Measurements from ENCODE around the gene AKR1B15. TPM values are rescaled to one million over a fixed set of nuclear protein-coding genes. Genes with fewer than 3 reads are reported as not detected.

AKR1B15 gene
- total and polyA plus RNA-seq, 9 of the 15 experiments (the other 6 are each of a cell fraction or from before 2014, with no cell fraction given) = not detected

- 0 out of 2 replicates have a peak, but pooled peaks have one; percentile 12 for TF ChIP-seq MAFG (tag; conservative IDR thresholded peaks at IDR 0.05)
- no peak for TF ChIP-seq SMAD1 (IDR thresholded peaks at IDR 0.05; ENCODE audit: low read depth, low read length, partially characterized antibody)
- TF ChIP-seq, protein P1, sequence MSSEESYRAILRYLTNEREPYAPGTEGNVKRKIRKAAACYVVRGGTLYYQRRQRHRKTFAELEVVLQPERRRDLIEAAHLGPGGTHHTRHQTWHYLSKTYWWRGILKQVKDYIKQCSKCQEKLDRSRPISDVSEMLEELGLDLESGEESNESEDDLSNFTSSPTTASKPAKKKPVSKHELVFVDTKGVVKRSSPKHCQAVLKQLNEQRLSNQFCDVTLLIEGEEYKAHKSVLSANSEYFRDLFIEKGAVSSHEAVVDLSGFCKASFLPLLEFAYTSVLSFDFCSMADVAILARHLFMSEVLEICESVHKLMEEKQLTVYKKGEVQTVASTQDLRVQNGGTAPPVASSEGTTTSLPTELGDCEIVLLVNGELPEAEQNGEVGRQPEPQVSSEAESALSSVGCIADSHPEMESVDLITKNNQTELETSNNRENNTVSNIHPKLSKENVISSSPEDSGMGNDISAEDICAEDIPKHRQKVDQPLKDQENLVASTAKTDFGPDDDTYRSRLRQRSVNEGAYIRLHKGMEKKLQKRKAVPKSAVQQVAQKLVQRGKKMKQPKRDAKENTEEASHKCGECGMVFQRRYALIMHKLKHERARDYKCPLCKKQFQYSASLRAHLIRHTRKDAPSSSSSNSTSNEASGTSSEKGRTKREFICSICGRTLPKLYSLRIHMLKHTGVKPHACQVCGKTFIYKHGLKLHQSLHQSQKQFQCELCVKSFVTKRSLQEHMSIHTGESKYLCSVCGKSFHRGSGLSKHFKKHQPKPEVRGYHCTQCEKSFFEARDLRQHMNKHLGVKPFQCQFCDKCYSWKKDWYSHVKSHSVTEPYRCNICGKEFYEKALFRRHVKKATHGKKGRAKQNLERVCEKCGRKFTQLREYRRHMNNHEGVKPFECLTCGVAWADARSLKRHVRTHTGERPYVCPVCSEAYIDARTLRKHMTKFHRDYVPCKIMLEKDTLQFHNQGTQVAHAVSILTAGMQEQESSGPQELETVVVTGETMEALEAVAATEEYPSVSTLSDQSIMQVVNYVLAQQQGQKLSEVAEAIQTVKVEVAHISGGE (CRISPR knock-in tag; IDR thresholded peaks at IDR 0.05) = no peak
- TF ChIP-seq KAT7 (CRISPR knock-in tag; IDR thresholded peaks at IDR 0.05; ENCODE audit: borderline replicate concordance) = no peak
- TF ChIP-seq ATF3 (IDR thresholded peaks at IDR 0.05) = peak; percentile 92
- no peak for TF ChIP-seq ATF3 (CRISPR knock-in tag; conservative IDR thresholded peaks at IDR 0.05)
- TF ChIP-seq TCF15 (CRISPR knock-in tag; IDR thresholded peaks at IDR 0.05) = no peak
- TF ChIP-seq CBX2 (IDR thresholded peaks at IDR 0.05; ENCODE audit: insufficient read depth, low read length, poor library complexity, severe bottlenecking) = no peak
- TF ChIP-seq ZNF184 (CRISPR knock-in tag; IDR thresholded peaks at IDR 0.05) = no peak
- no peak for TF ChIP-seq ZNF274 (IDR thresholded peaks at IDR 0.05; ENCODE audit: borderline replicate concordance, low read depth, low read length)
- TF ChIP-seq, protein P2, sequence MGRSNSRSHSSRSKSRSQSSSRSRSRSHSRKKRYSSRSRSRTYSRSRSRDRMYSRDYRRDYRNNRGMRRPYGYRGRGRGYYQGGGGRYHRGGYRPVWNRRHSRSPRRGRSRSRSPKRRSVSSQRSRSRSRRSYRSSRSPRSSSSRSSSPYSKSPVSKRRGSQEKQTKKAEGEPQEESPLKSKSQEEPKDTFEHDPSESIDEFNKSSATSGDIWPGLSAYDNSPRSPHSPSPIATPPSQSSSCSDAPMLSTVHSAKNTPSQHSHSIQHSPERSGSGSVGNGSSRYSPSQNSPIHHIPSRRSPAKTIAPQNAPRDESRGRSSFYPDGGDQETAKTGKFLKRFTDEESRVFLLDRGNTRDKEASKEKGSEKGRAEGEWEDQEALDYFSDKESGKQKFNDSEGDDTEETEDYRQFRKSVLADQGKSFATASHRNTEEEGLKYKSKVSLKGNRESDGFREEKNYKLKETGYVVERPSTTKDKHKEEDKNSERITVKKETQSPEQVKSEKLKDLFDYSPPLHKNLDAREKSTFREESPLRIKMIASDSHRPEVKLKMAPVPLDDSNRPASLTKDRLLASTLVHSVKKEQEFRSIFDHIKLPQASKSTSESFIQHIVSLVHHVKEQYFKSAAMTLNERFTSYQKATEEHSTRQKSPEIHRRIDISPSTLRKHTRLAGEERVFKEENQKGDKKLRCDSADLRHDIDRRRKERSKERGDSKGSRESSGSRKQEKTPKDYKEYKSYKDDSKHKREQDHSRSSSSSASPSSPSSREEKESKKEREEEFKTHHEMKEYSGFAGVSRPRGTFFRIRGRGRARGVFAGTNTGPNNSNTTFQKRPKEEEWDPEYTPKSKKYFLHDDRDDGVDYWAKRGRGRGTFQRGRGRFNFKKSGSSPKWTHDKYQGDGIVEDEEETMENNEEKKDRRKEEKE (IDR thresholded peaks at IDR 0.05; ENCODE audit: borderline replicate concordance in 1 of 2, control insufficient read depth in 1 of 2, low read depth in 2 of 2, low read length in 1 of 2) = no peak
- TF ChIP-seq NCOA6 (IDR thresholded peaks at IDR 0.05) = no peak
- TF ChIP-seq, protein P3, sequence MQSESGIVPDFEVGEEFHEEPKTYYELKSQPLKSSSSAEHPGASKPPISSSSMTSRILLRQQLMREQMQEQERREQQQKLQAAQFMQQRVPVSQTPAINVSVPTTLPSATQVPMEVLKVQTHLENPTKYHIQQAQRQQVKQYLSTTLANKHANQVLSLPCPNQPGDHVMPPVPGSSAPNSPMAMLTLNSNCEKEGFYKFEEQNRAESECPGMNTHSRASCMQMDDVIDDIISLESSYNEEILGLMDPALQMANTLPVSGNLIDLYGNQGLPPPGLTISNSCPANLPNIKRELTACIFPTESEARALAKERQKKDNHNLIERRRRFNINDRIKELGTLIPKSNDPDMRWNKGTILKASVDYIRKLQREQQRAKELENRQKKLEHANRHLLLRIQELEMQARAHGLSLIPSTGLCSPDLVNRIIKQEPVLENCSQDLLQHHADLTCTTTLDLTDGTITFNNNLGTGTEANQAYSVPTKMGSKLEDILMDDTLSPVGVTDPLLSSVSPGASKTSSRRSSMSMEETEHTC (IDR thresholded peaks at IDR 0.05) = no peak
- no peak for TF ChIP-seq BRF1 (IDR thresholded peaks at IDR 0.05; ENCODE audit: borderline replicate concordance, extremely low read depth, insufficient read length)
- TF ChIP-seq ZNF589 (CRISPR knock-in tag; IDR thresholded peaks at IDR 0.05; ENCODE audit: low read depth) = peak; percentile 44; the same call in 1 of the 2 replicates
- no peak for TF ChIP-seq NEUROD1 (IDR thresholded peaks at IDR 0.05; ENCODE audit: borderline replicate concordance, low read depth, low read length, partially characterized antibody)
Measured at GRCh38 chr7:134613623-134614347, 64.9 kb downstream of the AKR1B15 start (continued).

All from K562 (cell line).